ENCODE measurements around the gene PHF2.

GRCh38 chr9:93541581-93542349, 34.6 kb upstream of the PHF2 start:
- TF ChIP-seq POLR2A (IDR thresholded peaks at IDR 0.05; ENCODE audit: low read length): no peak
- no peak for TF ChIP-seq GATA1 (IDR thresholded peaks at IDR 0.05; ENCODE audit: low read depth, low read length)
